Measurements from ENCODE around the gene RDX. TPM values are rescaled to one million over a fixed set of nuclear protein-coding genes. Genes with fewer than 3 reads are reported as not detected.

RDX gene
- total and polyA plus RNA-seq, 10 of the 15 experiments (the other 5 are each of a cell fraction or from before 2014, with no cell fraction given), result 24.6 to 62.2 (median 47.8) TPM

DNA sequence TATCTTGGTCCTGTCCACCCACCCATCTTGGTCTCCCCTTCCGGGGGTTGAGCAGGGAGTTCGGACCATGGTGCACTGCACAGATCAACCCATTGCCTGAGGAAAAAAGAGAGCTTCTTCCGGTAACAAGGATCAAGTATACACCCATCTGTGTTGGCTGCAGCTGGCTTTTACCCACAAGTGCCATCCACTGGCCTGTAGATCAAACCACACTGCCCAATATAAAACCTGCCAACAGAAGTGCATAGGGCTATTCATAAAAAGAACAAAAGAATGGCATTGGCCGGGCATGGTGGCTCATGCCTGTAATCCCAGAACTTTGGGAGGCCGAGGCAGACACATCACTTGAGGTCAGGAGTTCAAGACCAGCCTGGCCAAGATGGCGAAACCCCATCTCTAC, 108.7 kb downstream of the RDX start:
- FAIRE-seq, result no peak

DNA sequence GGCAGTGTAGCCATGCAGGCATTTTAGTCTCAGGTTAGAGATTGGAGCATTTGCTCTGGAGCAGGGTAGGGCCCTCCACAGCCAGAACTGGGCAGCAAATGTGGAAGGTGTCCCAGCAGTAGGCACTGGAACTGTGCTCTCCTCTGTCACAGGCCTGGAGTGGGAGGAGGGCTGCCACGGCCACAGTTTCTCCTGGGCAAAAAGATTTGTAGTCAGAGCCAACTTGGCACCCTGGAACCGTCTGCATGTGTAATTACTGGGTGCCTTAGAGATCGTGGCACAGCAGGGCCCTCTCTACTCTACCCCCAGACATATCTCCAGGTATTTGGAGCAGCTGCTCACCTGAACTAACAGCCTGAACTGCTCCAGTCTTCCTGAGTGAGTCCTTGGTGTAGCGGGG, 109.5 kb downstream of the RDX start:
- Histone ChIP-seq H3K27me3 (replicated peaks in 1 of 2; ENCODE audit: control insufficient read depth in 2 of 2, insufficient read depth in 2 of 2, low read length in 1 of 2) (peaks cover 0 to 3% of the 10 kb centered on the region in 2 experiments; a peak in 2 of 4 replicates), H3K4me3 (no peak overlapping the region), H3K36me3 (ENCODE audit: control insufficient read depth in 2 of 2, insufficient read depth in 2 of 2, low read length in 1 of 2) (no peaks in the 10 kb centered on the region), H3K9me3 (replicated peaks; ENCODE audit: control insufficient read depth, insufficient read depth, low read length) (no peaks in the 10 kb centered on the region; the same call in 2 of the 3 replicates), H4K20me1 (ENCODE audit: control insufficient read depth, insufficient read depth) (no peaks in the 10 kb centered on the region), H3K27ac (ENCODE audit: control insufficient read depth, insufficient read depth) (no peak overlapping the region), H3K4me1 (ENCODE audit: control insufficient read depth, insufficient read depth, low read length) (0 out of 2 replicates have a peak, but pooled peaks cover 3% of the 10 kb centered on the region), H2AFZ (ENCODE audit: control insufficient read depth, low read depth, low read length) (no peak overlapping the region), H3K79me2 (ENCODE audit: control insufficient read depth, insufficient read depth, low read length) (no peaks in the 10 kb centered on the region), H3K9ac (ENCODE audit: control insufficient read depth, insufficient read depth, low read length) (no peak overlapping the region), H3K4me2 (ENCODE audit: control insufficient read depth, insufficient read depth) (no peak overlapping the region)
- in situ Hi-C loops (cut with MboI), result no loop called here
- intact Hi-C loops (cut with micrococcal nuclease; ENCODE audit: unreplicated experiment), result no loop called here
- BruUV-seq (replicated peaks), result no TSS peak
- ATAC-seq, result no peak; the same call in 1 of the 3 replicates
- RAD21 ChIA-PET (ENCODE audit: unreplicated experiment), result no interaction called here
- WGBS (ENCODE audit: insufficient coverage, insufficient replicate concordance, low lambda C conversion rate, missing lambda C conversion rate), result 39% methylated on average over 4 of the region's 4 CpGs
- POLR2A ChIA-PET, result no interaction called here
- no peak for FAIRE-seq
- DNase-seq (ENCODE audit: low read depth, low spot score), result no peak
- SMC1A ChIA-PET (ENCODE audit: uncharacterized antibody, unreplicated experiment), result no interaction called here
- CTCF ChIA-PET, result no interaction called here
- TF ChIP-seq YY1 (IDR thresholded peaks at IDR 0.05; ENCODE audit: low read depth, low read length) (no peak), KDM1A (IDR thresholded peaks at IDR 0.05; ENCODE audit: borderline replicate concordance) (no peak), BACH1 (IDR thresholded peaks at IDR 0.05; ENCODE audit: borderline replicate concordance) (no peak), EED (IDR thresholded peaks at IDR 0.05; ENCODE audit: low read depth) (no peak), ZNF217 (IDR thresholded peaks at IDR 0.05) (no peak), ZNF24 (IDR thresholded peaks at IDR 0.05) (no peak)
- TF ChIP-seq, protein P1, sequence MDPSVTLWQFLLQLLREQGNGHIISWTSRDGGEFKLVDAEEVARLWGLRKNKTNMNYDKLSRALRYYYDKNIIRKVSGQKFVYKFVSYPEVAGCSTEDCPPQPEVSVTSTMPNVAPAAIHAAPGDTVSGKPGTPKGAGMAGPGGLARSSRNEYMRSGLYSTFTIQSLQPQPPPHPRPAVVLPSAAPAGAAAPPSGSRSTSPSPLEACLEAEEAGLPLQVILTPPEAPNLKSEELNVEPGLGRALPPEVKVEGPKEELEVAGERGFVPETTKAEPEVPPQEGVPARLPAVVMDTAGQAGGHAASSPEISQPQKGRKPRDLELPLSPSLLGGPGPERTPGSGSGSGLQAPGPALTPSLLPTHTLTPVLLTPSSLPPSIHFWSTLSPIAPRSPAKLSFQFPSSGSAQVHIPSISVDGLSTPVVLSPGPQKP (IDR thresholded peaks at IDR 0.05; ENCODE audit: low read depth, low read length), result no peak
- TF ChIP-seq, protein P2, sequence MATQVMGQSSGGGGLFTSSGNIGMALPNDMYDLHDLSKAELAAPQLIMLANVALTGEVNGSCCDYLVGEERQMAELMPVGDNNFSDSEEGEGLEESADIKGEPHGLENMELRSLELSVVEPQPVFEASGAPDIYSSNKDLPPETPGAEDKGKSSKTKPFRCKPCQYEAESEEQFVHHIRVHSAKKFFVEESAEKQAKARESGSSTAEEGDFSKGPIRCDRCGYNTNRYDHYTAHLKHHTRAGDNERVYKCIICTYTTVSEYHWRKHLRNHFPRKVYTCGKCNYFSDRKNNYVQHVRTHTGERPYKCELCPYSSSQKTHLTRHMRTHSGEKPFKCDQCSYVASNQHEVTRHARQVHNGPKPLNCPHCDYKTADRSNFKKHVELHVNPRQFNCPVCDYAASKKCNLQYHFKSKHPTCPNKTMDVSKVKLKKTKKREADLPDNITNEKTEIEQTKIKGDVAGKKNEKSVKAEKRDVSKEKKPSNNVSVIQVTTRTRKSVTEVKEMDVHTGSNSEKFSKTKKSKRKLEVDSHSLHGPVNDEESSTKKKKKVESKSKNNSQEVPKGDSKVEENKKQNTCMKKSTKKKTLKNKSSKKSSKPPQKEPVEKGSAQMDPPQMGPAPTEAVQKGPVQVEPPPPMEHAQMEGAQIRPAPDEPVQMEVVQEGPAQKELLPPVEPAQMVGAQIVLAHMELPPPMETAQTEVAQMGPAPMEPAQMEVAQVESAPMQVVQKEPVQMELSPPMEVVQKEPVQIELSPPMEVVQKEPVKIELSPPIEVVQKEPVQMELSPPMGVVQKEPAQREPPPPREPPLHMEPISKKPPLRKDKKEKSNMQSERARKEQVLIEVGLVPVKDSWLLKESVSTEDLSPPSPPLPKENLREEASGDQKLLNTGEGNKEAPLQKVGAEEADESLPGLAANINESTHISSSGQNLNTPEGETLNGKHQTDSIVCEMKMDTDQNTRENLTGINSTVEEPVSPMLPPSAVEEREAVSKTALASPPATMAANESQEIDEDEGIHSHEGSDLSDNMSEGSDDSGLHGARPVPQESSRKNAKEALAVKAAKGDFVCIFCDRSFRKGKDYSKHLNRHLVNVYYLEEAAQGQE (IDR thresholded peaks at IDR 0.05; ENCODE audit: low read depth, low read length), result no peak

More for the DNA sequence above, 108.7 kb downstream of the RDX start:
- no peaks in the 10 kb centered on the region for H3K79me2 ChIP-seq (ENCODE audit: control insufficient read depth, insufficient read depth, low read length)
- 65% methylated on average over 6 of the region's 6 CpGs for WGBS (ENCODE audit: insufficient coverage, insufficient replicate concordance, low lambda C conversion rate, missing lambda C conversion rate)
- no peak overlapping the region for H3K4me2 ChIP-seq (ENCODE audit: control insufficient read depth, insufficient read depth)
- H3K9me3 ChIP-seq (replicated peaks; ENCODE audit: control insufficient read depth, insufficient read depth, low read length), result peaks cover 2% of the 10 kb centered on the region; the same call in 1 of the 3 replicates
- ATAC-seq (no peak), DNase-seq (ENCODE audit: low read depth, low spot score) (no peak)
- H3K4me3 ChIP-seq, result no peak overlapping the region
- ChIA-PET SMC1A (ENCODE audit: uncharacterized antibody, unreplicated experiment) (interaction anchor here (0.8 kb wide), 1 partner anchor 13 kb away, joined by 4 read pairs; no protein-coding TSS in a partner anchor), RAD21 (ENCODE audit: unreplicated experiment) (no interaction called here), CTCF (interaction anchor here (0.6 kb wide), 1 partner anchor 243 kb away, joined by 3 read pairs; no protein-coding TSS in a partner anchor), POLR2A (no interaction called here)
- no TSS peak for BruUV-seq (replicated peaks)
- H3K36me3 ChIP-seq (ENCODE audit: control insufficient read depth in 2 of 2, insufficient read depth in 2 of 2, low read length in 1 of 2), result no peaks in the 10 kb centered on the region
- H3K27ac ChIP-seq (ENCODE audit: control insufficient read depth, insufficient read depth), result no peak overlapping the region
- no peak overlapping the region for H3K9ac ChIP-seq (ENCODE audit: control insufficient read depth, insufficient read depth, low read length)
- H3K4me1 ChIP-seq (ENCODE audit: control insufficient read depth, insufficient read depth, low read length), result peaks cover 7% of the 10 kb centered on the region; the same call in 1 of the 2 replicates
- intact Hi-C loops (cut with micrococcal nuclease; ENCODE audit: unreplicated experiment) (no loop called here), in situ Hi-C loops (cut with MboI) (no loop called here)
- H3K27me3 ChIP-seq (replicated peaks in 1 of 2; ENCODE audit: control insufficient read depth in 2 of 2, insufficient read depth in 2 of 2, low read length in 1 of 2), result peaks cover 0 to 3% of the 10 kb centered on the region in 2 experiments; a peak in 2 of 4 replicates
- no peak for TF ChIP-seq ZNF274 (IDR thresholded peaks at IDR 0.05; ENCODE audit: insufficient read depth, insufficient read length)
- TF ChIP-seq YBX1 (IDR thresholded peaks at IDR 0.05), result no peak
- no peak for TF ChIP-seq MEF2A (IDR thresholded peaks at IDR 0.05; ENCODE audit: insufficient read depth, low read depth, low read length)
- no peak for TF ChIP-seq FOXK2 (IDR thresholded peaks at IDR 0.05)
- TF ChIP-seq NR2C2 (IDR thresholded peaks at IDR 0.05; ENCODE audit: borderline replicate concordance, control insufficient read depth, insufficient read length, low read depth), result no peak
- no peak for TF ChIP-seq MXI1 (IDR thresholded peaks at IDR 0.05; ENCODE audit: low read depth, low read length)
- TF ChIP-seq, protein P3, sequence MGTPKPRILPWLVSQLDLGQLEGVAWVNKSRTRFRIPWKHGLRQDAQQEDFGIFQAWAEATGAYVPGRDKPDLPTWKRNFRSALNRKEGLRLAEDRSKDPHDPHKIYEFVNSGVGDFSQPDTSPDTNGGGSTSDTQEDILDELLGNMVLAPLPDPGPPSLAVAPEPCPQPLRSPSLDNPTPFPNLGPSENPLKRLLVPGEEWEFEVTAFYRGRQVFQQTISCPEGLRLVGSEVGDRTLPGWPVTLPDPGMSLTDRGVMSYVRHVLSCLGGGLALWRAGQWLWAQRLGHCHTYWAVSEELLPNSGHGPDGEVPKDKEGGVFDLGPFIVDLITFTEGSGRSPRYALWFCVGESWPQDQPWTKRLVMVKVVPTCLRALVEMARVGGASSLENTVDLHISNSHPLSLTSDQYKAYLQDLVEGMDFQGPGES (IDR thresholded peaks at IDR 0.05), result no peak
- no peak for TF ChIP-seq ZBED1 (IDR thresholded peaks at IDR 0.05; ENCODE audit: borderline replicate concordance)
- no peaks in the 10 kb centered on the region for H4K20me1 ChIP-seq (ENCODE audit: control insufficient read depth, insufficient read depth)
- no peak overlapping the region for H2AFZ ChIP-seq (ENCODE audit: control insufficient read depth, low read depth, low read length)
